ENCODE results near the gene BOLL.
"Not testable (repeated sequence)": the region's sequence is repeated elsewhere in the genome, so short reads cannot be mapped to it uniquely, and the experiment has no call there.

The BOLL gene

DNA sequence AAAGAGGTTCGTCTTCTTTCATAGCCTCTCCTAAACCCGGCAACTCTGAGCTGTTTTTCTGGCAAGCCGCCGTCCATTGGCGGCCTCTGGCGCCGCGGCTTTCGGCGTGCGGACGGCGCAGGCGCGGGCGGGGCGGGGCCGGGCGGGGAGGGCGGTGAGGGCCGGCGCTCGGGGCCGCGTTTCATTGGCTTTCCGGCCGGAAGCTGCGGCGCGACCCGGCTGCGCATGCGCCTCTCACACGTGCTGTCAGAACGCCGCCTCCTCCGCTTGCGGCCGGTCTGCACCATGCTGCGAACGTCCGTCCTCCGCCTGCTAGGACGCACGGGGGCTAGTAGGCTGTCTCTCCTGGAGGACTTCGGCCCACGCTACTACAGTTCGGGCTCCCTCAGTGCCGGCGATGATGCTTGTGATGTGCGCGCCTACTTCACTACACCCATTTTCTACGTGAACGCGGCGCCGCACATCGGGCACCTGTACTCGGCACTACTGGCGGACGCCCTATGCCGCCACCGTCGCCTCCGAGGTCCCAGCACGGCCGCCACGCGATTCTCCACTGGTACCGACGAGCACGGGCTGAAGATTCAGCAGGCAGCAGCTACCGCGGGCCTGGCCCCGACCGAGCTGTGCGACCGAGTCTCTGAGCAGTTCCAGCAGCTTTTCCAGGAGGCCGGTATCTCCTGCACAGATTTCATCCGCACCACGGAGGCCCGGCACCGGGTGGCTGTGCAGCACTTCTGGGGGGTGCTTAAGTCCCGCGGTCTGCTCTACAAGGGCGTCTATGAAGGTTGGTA is 79.8 kb downstream of the BOLL start, which contains the start of gene MARS2:
TSS of gene MARS2 (plus strand) at position 249 of the 791 bp plus-strand sequence. CDS start at position 286, 37 bp downstream.
- Histone ChIP-seq H3K9me3 (ENCODE audit: control insufficient read depth, low read length) (no peaks in the 10 kb centered on the region), H3K4me3 (ENCODE audit: extremely low read depth, insufficient read depth, low read length, poor library complexity, severe bottlenecking) (peak within 1 kb of the TSS; percentile 86), H3K4me1 (ENCODE audit: control insufficient read depth, insufficient read depth, low read length, poor library complexity, severe bottlenecking) (no peaks in the 10 kb centered on the region), H3K27ac (ENCODE audit: low read depth, low read length, severe bottlenecking) (peak within 1 kb of the TSS; percentile 73), H3K36me3 (ENCODE audit: control insufficient read depth, insufficient read depth, low read length) (peaks cover 6% of the 10 kb centered on the region)
- 0% methylated on average over 56 to 72 of the region's 86 CpGs for WGBS, 2 experiments (ENCODE audit: insufficient coverage in 2 of 2)

DNA sequence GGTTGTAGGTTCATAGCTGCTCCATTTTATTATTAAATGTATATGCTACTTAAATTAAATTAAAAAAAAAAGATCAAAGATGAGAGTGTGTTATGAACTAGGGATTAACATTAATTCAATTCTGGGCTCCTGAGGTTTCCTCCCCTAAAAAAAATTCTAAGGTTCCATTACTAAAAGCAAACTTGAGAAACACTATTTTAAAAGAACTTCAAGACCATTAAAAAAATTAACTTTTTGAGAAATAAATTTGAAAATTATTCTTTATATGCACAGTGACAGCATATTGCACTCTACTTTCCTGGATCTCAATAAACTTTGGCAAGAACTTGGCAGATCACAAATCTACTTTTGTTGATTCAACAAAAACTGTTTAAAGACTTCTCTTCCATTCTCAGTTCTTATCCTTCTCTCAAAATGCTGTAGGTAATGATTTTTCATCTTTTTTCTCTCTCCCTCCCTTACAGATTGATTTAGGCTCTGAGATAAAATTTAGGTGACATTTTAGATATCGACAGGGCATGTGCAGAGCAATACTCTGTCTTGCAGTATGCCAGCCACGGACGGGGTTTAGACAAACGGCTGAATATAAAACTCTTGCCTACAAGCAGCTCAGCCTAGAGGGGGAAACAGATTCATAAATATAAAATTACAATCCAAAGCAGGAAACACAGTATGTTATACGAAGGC is 80.5 kb downstream of the BOLL start:
- Histone ChIP-seq H3K4me1 (ENCODE audit: control insufficient read depth, insufficient read depth, low read length, poor library complexity, severe bottlenecking) (no peaks in the 10 kb centered on the region), H3K27ac (ENCODE audit: low read depth, low read length, severe bottlenecking) (peak overlapping the region; percentile 73), H3K9me3 (ENCODE audit: control insufficient read depth, low read length) (no peaks in the 10 kb centered on the region), H3K4me3 (ENCODE audit: extremely low read depth, insufficient read depth, low read length, poor library complexity, severe bottlenecking) (peak overlapping the region; percentile 86), H3K36me3 (ENCODE audit: control insufficient read depth, insufficient read depth, low read length) (no peaks in the 10 kb centered on the region)
- no CpG with 5 or more reads among the region's 5 CpGs for WGBS, 2 experiments (ENCODE audit: insufficient coverage in 2 of 2)

DNA sequence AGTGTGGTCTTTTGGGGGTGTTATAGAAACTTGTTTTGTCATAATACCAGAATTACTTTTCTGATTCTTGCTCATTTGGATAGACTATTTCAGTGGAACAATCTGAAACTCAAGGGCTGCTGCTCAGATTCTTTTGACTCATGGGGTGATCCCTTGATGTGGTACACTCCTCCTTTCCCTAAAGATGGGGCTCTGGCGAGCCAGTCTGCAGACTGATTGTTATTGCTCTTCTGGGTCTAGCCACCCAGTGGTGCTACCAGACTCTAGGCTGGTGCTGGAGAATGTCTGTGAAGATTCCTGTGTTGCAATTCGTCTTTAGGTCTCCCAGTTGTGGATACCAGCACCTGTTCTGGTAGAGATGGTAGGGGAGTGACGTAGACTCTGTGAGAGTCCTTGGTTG is 84.2 kb downstream of the BOLL start:
- WGBS, 2 experiments (ENCODE audit: insufficient coverage in 2 of 2) = 86 to 100% methylated on average over 2 to 3 of the region's 3 CpGs
- H3K4me3 ChIP-seq (ENCODE audit: extremely low read depth, insufficient read depth, low read length, poor library complexity, severe bottlenecking) = no peak overlapping the region
- no peaks in the 10 kb centered on the region for H3K36me3 ChIP-seq (ENCODE audit: control insufficient read depth, insufficient read depth, low read length)
- no peak overlapping the region for H3K27ac ChIP-seq (ENCODE audit: low read depth, low read length, severe bottlenecking)
- H3K4me1 ChIP-seq (ENCODE audit: control insufficient read depth, insufficient read depth, low read length, poor library complexity, severe bottlenecking) = no peaks in the 10 kb centered on the region
- H3K9me3 ChIP-seq (ENCODE audit: control insufficient read depth, low read length) = no peaks in the 10 kb centered on the region

DNA sequence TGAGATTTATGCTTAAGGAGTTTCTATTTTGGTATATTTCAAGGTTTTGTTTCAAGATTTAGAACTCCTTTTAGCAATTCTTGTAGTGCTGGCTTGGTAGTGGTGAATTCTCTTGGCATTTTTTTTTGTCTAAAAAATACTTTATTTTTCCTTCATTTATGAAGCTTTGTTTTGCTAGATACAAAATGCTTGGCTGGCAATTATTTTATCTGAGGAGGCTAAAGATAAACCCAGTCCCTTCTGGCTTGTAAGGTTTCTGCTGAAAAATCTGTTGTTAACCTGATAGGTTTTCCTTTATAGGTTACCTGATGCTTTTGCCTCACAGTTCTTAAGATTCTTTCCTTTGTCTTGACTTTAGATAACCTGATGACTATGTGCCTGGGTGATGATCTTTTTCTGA is 85.4 kb downstream of the BOLL start:
- not testable (repeated sequence) for H3K36me3 ChIP-seq (ENCODE audit: control insufficient read depth, insufficient read depth, low read length); H3K27ac ChIP-seq (ENCODE audit: low read depth, low read length, severe bottlenecking); H3K4me1 ChIP-seq (ENCODE audit: control insufficient read depth, insufficient read depth, low read length, poor library complexity, severe bottlenecking); H3K4me3 ChIP-seq (ENCODE audit: extremely low read depth, insufficient read depth, low read length, poor library complexity, severe bottlenecking); H3K9me3 ChIP-seq (ENCODE audit: control insufficient read depth, low read length)

DNA sequence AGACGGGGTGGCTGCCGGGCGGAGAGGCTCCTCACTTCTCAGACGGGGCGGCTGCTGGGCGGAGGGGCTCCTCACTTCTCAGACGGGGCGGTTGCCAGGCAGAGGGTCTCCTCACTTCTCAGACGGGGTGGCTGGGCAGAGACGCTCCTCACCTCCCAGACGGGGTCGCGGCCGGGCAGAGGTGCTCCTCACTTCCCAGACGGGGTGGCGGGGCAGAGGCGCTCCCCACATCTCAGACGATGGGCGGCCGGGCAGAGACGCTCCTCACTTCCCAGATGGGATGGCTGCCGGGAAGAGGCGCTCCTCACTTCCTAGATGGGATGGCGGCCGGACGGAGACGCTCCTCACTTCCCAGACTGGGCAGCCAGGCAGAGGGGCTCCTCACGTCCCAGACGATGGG is 88.5 kb downstream of the BOLL start:
- 98% methylated on average over 9 of the region's 29 CpGs; no CpG with 5 or more reads in 1 of the 2 experiments for WGBS, 2 experiments (ENCODE audit: insufficient coverage in 2 of 2)
- H3K9me3 ChIP-seq (ENCODE audit: control insufficient read depth, low read length); H3K27ac ChIP-seq (ENCODE audit: low read depth, low read length, severe bottlenecking); H3K4me1 ChIP-seq (ENCODE audit: control insufficient read depth, insufficient read depth, low read length, poor library complexity, severe bottlenecking); H3K4me3 ChIP-seq (ENCODE audit: extremely low read depth, insufficient read depth, low read length, poor library complexity, severe bottlenecking); H3K36me3 ChIP-seq (ENCODE audit: control insufficient read depth, insufficient read depth, low read length): not testable (repeated sequence)

- WGBS, 2 experiments (ENCODE audit: insufficient coverage in 2 of 2) = no CpG with 5 or more reads among the region's 30 CpGs
- H3K9me3 ChIP-seq (ENCODE audit: control insufficient read depth, low read length); H3K4me3 ChIP-seq (ENCODE audit: extremely low read depth, insufficient read depth, low read length, poor library complexity, severe bottlenecking); H3K27ac ChIP-seq (ENCODE audit: low read depth, low read length, severe bottlenecking); H3K4me1 ChIP-seq (ENCODE audit: control insufficient read depth, insufficient read depth, low read length, poor library complexity, severe bottlenecking); H3K36me3 ChIP-seq (ENCODE audit: control insufficient read depth, insufficient read depth, low read length): not testable (repeated sequence)
Observed at GRCh38 chr2:197695971-197696370, 89.1 kb downstream of the BOLL start.

GRCh38 chr2:197695206-197695605 is 89.9 kb downstream of the BOLL start:
- not testable (repeated sequence) for H3K4me1 ChIP-seq (ENCODE audit: control insufficient read depth, insufficient read depth, low read length, poor library complexity, severe bottlenecking); H3K27ac ChIP-seq (ENCODE audit: low read depth, low read length, severe bottlenecking); H3K9me3 ChIP-seq (ENCODE audit: control insufficient read depth, low read length); H3K36me3 ChIP-seq (ENCODE audit: control insufficient read depth, insufficient read depth, low read length); H3K4me3 ChIP-seq (ENCODE audit: extremely low read depth, insufficient read depth, low read length, poor library complexity, severe bottlenecking)
- WGBS, 2 experiments (ENCODE audit: insufficient coverage in 2 of 2) = 88 to 100% methylated on average over 1 to 2 of the region's 6 CpGs

DNA sequence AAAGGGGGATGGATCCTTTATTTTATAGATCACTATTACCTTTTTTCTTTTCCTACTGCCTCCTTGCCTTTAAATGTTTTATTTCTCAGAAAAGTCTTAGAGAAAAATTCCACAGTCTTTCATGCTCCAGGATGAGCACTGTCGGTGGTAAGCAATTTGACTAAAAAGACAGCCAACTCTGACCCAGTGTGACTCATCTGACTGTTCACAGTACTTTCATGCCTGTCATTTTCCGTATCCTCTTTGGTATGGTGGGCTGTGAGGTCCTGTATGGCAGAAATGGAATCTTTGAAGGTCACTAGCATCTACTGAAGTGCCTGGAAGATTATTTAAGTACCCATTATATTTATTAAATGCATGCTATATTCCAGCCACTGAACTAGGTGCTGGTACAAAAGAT is 107.6 kb downstream of the BOLL start:
- peak overlapping the region; percentile 77 for H3K27ac ChIP-seq (ENCODE audit: low read depth, low read length, severe bottlenecking)
- no peaks in the 10 kb centered on the region for H3K9me3 ChIP-seq (ENCODE audit: control insufficient read depth, low read length)
- 17 to 25% methylated on average over 1 of the region's 2 CpGs for WGBS, 2 experiments (ENCODE audit: insufficient coverage in 2 of 2)
- H3K4me1 ChIP-seq (ENCODE audit: control insufficient read depth, insufficient read depth, low read length, poor library complexity, severe bottlenecking) = peaks cover 14% of the 10 kb centered on the region
- peaks cover 3% of the 10 kb centered on the region for H3K36me3 ChIP-seq (ENCODE audit: control insufficient read depth, insufficient read depth, low read length)
- H3K4me3 ChIP-seq (ENCODE audit: extremely low read depth, insufficient read depth, low read length, poor library complexity, severe bottlenecking) = no peak overlapping the region

GRCh38 chr2:197677056-197677455 is 108.1 kb downstream of the BOLL start:
- H3K4me1 ChIP-seq (ENCODE audit: control insufficient read depth, insufficient read depth, low read length, poor library complexity, severe bottlenecking) = peaks cover 14% of the 10 kb centered on the region
- 100% methylated on average over 1 of the region's 3 CpGs; no CpG with 5 or more reads in 1 of the 2 experiments for WGBS, 2 experiments (ENCODE audit: insufficient coverage in 2 of 2)
- H3K9me3 ChIP-seq (ENCODE audit: control insufficient read depth, low read length) = no peaks in the 10 kb centered on the region
- peaks cover 4% of the 10 kb centered on the region for H3K36me3 ChIP-seq (ENCODE audit: control insufficient read depth, insufficient read depth, low read length)
- no peak overlapping the region for H3K4me3 ChIP-seq (ENCODE audit: extremely low read depth, insufficient read depth, low read length, poor library complexity, severe bottlenecking)
- H3K27ac ChIP-seq (ENCODE audit: low read depth, low read length, severe bottlenecking) = peak overlapping the region; percentile 77

Data from mesodermal cell (in vitro differentiated cells).